HCT116 (cell line): ENCODE data around the gene WBP1L. TPM values are rescaled to one million over a fixed set of nuclear protein-coding genes. Genes with fewer than 3 reads are reported as not detected.

Experiments
- ATAC-seq: fragments of 200-7000 bp; cut with Tn5 transposase; 2 replicates; pipeline ENCODE4 v1.9.1; 2020; ENCODE audit warnings: mild to moderate bottlenecking, moderate library complexity
- BruUV-seq: library from RNA; stranded (reverse); fragments of 400-500 nt; replicated peaks from 2 replicates; lab custom pipeline; 2021; lab: Mats Ljungman, UMichigan
- CTCF ChIA-PET: fragments of 300-600 bp; sonication (Branson Sonifier 250); formaldehyde crosslinking; loops from one replicate; lab custom pipeline; 2021; ENCODE audit warnings: antibody characterized with exemption; lab: Charles Lee
- POLR2A ChIA-PET: fragments of 300-600, 350-600 bp; sonication (Branson Sonifier 250); formaldehyde crosslinking; loops from one replicate; lab custom pipeline; 2021; ENCODE audit warnings: antibody characterized with exemption; lab: Charles Lee
- RAD21 ChIA-PET, 2 experiments: fragments of 300-600 bp; sonication (Branson Sonifier 250); formaldehyde crosslinking; loops; one replicate each; lab custom pipeline; 2023; ENCODE audit warnings: low total read pairs in 2 of 2; ENCODE audit not compliant: uncharacterized antibody in 2 of 2, unreplicated experiment in 2 of 2, low non-redundant PET in 1 of 2; lab: Charles Lee
- DNase-seq: peaks from one replicate; pipeline ENCODE4 v3.0.0-alpha.2; 2010; ENCODE audit warnings: low read depth, low spot score
- H2AFZ ChIP-seq: fragments of 200-600 bp; shearing (Covaris generic), sonication (generic); 2 replicates; pipeline ENCODE4 v1.6.1; 2017; ENCODE audit warnings: low read depth, mixed run types, mixed read lengths, antibody characterized with exemption, low read length; ENCODE audit not compliant: poor library complexity, severe bottlenecking
- H3K27ac ChIP-seq: 2 replicates; pipeline ENCODE4 v1.5.1; 2012; ENCODE audit warnings: low read depth, low read length
- H3K27me3 ChIP-seq: fragments of 200-600 bp; sonication (generic); 2 replicates; pipeline ENCODE4 v1.6.1; 2016; ENCODE audit warnings: mixed run types, low read length, mixed read lengths; ENCODE audit not compliant: insufficient read depth
- H3K36me3 ChIP-seq, 2 experiments: fragments of 200-500 bp in 1 of 2; fragments of 200-600 bp in 1 of 2; sonication (Bioruptor generic) in 1 of 2; sonication (generic) in 1 of 2; 2 replicates each; pipeline versions ENCODE4 v1.5.1 to v1.6.1; 2014 to 2016; ENCODE audit warnings: low read length in 2 of 2, inconsistent platforms in 1 of 2, mixed read lengths in 1 of 2, mixed run types in 1 of 2; ENCODE audit not compliant: insufficient read depth in 2 of 2, control insufficient read depth in 1 of 2
- H3K4me1 ChIP-seq, 2 experiments: fragments of 200-600 bp in 1 of 2; sonication (generic) in 1 of 2; 2 replicates each; pipeline versions ENCODE4 v1.5.1 to v1.6.1; 2012 to 2017; ENCODE audit warnings: low read length in 2 of 2, inconsistent platforms in 1 of 2, mild to moderate bottlenecking in 1 of 2, mixed read lengths in 1 of 2, mixed run types in 1 of 2, moderate library complexity in 1 of 2; ENCODE audit not compliant: insufficient read depth in 2 of 2, control insufficient read depth in 1 of 2
- H3K4me2 ChIP-seq: fragments of 200-600 bp; sonication (generic); 2 replicates; pipeline ENCODE4 v1.6.1; 2017; ENCODE audit warnings: mixed run types, low read length, mixed read lengths
- H3K4me3 ChIP-seq, 2 experiments: fragments of 200-600 bp in 1 of 2; sonication (generic) in 1 of 2; replicated peaks in 1 of 2; 2 replicates each; pipeline ENCODE4 v1.5.1; 2011 to 2016; ENCODE audit warnings: low read length in 2 of 2, control low read depth in 1 of 2, low read depth in 1 of 2, mild to moderate bottlenecking in 1 of 2, mixed read lengths in 1 of 2, mixed run types in 1 of 2
- H3K79me2 ChIP-seq: fragments of 200-600 bp; sonication (generic); 2 replicates; pipeline ENCODE4 v1.6.1; 2017; ENCODE audit warnings: mild to moderate bottlenecking, mixed run types, low read length, moderate library complexity, mixed read lengths; ENCODE audit not compliant: insufficient read depth
- H3K9ac ChIP-seq: fragments of 200-600 bp; sonication (generic); 2 replicates; pipeline ENCODE4 v1.6.1; 2016; ENCODE audit warnings: low read length, mixed read lengths
- H3K9me2 ChIP-seq: fragments of 200-600 bp; sonication (generic), shearing (Covaris generic); 2 replicates; pipeline ENCODE4 v1.6.1; 2017; ENCODE audit warnings: mixed run types, mild to moderate bottlenecking, moderate library complexity; ENCODE audit not compliant: insufficient read depth
- H3K9me3 ChIP-seq, 2 experiments: fragments of 200-500 bp in 1 of 2; fragments of 200-600 bp in 1 of 2; sonication (Bioruptor generic) in 1 of 2; sonication (generic) in 1 of 2; 2 replicates each; pipeline ENCODE4 v1.6.1; 2014 to 2017; ENCODE audit warnings: low read length in 2 of 2, mixed read lengths in 2 of 2, inconsistent platforms in 1 of 2, low read depth in 1 of 2, mild to moderate bottlenecking in 1 of 2, mixed run types in 1 of 2, moderate library complexity in 1 of 2; ENCODE audit not compliant: control insufficient read depth in 1 of 2, insufficient read depth in 1 of 2
- H4K20me1 ChIP-seq: fragments of 200-600 bp; sonication (generic), shearing (Covaris generic); 2 replicates; pipeline ENCODE4 v1.6.1; 2017; ENCODE audit warnings: mixed run types, mild to moderate bottlenecking, moderate library complexity; ENCODE audit not compliant: insufficient read depth
- CBX3 ChIP-seq: IDR thresholded peaks from 2 replicates; pipeline ENCODE4 v1.6.1; 2012; ENCODE audit warnings: low read depth
- CEBPB ChIP-seq: IDR thresholded peaks from 2 replicates; pipeline ENCODE4 v1.6.1; 2012; ENCODE audit warnings: low read depth
- EGR1 ChIP-seq: IDR thresholded peaks from 2 replicates; pipeline ENCODE4 v1.6.1; 2012; ENCODE audit warnings: low read depth
- ELF1 ChIP-seq: IDR thresholded peaks from 2 replicates; pipeline ENCODE4 v1.6.1; 2012; ENCODE audit warnings: low read depth, borderline replicate concordance
- EZH2phosphoT487 ChIP-seq: fragments of 200-600 bp; IDR thresholded peaks from 2 replicates; pipeline ENCODE4 v1.6.1; 2018; ENCODE audit warnings: antibody characterized with exemption, borderline replicate concordance
- FOSL1 ChIP-seq: IDR thresholded peaks from 2 replicates; pipeline ENCODE4 v1.6.1; 2012; ENCODE audit warnings: low read depth
- JUND ChIP-seq: IDR thresholded peaks from 2 replicates; pipeline ENCODE4 v1.6.1; 2012
- MAX ChIP-seq: IDR thresholded peaks from 2 replicates; pipeline ENCODE4 v1.6.1; 2012
- POLR2AphosphoS5 ChIP-seq: IDR thresholded peaks from 2 replicates; pipeline ENCODE4 v1.6.1; 2011; ENCODE audit warnings: mild to moderate bottlenecking, low read depth, low read length, moderate library complexity
- RAD21 ChIP-seq: IDR thresholded peaks from 2 replicates; pipeline ENCODE4 v1.6.1; 2012; ENCODE audit warnings: low read depth, mild to moderate bottlenecking
- REST ChIP-seq: IDR thresholded peaks from 2 replicates; pipeline ENCODE4 v1.6.1; 2012; ENCODE audit warnings: low read depth
- SIN3A ChIP-seq: IDR thresholded peaks from 2 replicates; pipeline ENCODE4 v1.6.1; 2012; ENCODE audit warnings: low read depth
- SP1 ChIP-seq: IDR thresholded peaks from 2 replicates; pipeline ENCODE4 v1.6.1; 2012; ENCODE audit warnings: low read depth
- SRF ChIP-seq: IDR thresholded peaks from 2 replicates; pipeline ENCODE4 v1.6.1; 2012; ENCODE audit warnings: low read depth
- TCF7L2 ChIP-seq: IDR thresholded peaks from 2 replicates; pipeline ENCODE4 v1.7.0; 2011; ENCODE audit warnings: borderline replicate concordance, inconsistent platforms; ENCODE audit not compliant: insufficient read depth, insufficient read length; ENCODE audit errors: extremely low read depth
- ZBTB33 ChIP-seq: IDR thresholded peaks from 2 replicates; pipeline ENCODE4 v1.6.1; 2011; ENCODE audit warnings: mild to moderate bottlenecking, low read length, moderate library complexity; ENCODE audit not compliant: insufficient replicate concordance; ENCODE audit errors: extremely low read depth
- ZFX ChIP-seq: fragments of 450-650 bp; IDR thresholded peaks from 2 replicates; pipeline ENCODE4 v1.6.1; 2017
- intact Hi-C: fragments of 100-400 bp; cut with micrococcal nuclease; formaldehyde crosslinking; loops from 2 replicates; pipeline ENCODE4 v1.10.0; 2022
- total RNA-seq: library from RNA; stranded (reverse); gene quantifications from one replicate; pipeline ENCODE4 v1.2.1, GENCODE V29; 2021; ENCODE audit not compliant: unreplicated experiment

The WBP1L gene
- total RNA-seq, 1 experiment from 2014 or later: 25.2 TPM

- no peak overlapping the region for H3K4me2 ChIP-seq
- TF ChIP-seq REST (no peak), RAD21 (no peak), CBX3 (no peak), EZH2phosphoT487 (no peak), MAX (no peak), CEBPB (no peak), TCF7L2 (no peak), ELF1 (no peak), SP1 (no peak), SIN3A (no peak), EGR1 (no peak), FOSL1 (no peak), ZBTB33 (no peak), ZFX (no peak), SRF (no peak), POLR2AphosphoS5 (no peak), JUND (no peak)
- no peaks in the 10 kb centered on the region for H3K27me3 ChIP-seq
Measured at GRCh38 chr10:102811346-102811745, 67.6 kb downstream of the WBP1L start.

More at GRCh38 chr10:102811346-102811745, 67.6 kb downstream of the WBP1L start:
- no peaks in the 10 kb centered on the region for H3K9me3 ChIP-seq
- no peaks in the 10 kb centered on the region for H4K20me1 ChIP-seq
- no peak overlapping the region for H2AFZ ChIP-seq
- RAD21 ChIA-PET: no interaction called here
- no peak overlapping the region for H3K4me3 ChIP-seq
- H3K79me2 ChIP-seq: no peaks in the 10 kb centered on the region
- ATAC-seq (no peak), DNase-seq (no peak)
- no peak overlapping the region for H3K27ac ChIP-seq
- intact Hi-C loops: no loop called here
- peaks cover 0 to 6% of the 10 kb centered on the region in 2 experiments; a peak in 1 of 4 replicates for H3K36me3 ChIP-seq
- CTCF ChIA-PET: no interaction called here
- no TSS peak for BruUV-seq
- H3K9me2 ChIP-seq: no peaks in the 10 kb centered on the region
- H3K9ac ChIP-seq: no peak overlapping the region
- POLR2A ChIA-PET: no interaction called here
- no peaks in the 10 kb centered on the region for H3K4me1 ChIP-seq
